BE2C (cell line): ENCODE measurements around the gene ZNF853.
"Not testable (repeated sequence)": the region's sequence is repeated elsewhere in the genome, so short reads cannot be mapped to it uniquely, and the experiment has no call there.

Experiments used
- DNase-seq: peaks from one replicate; pipeline ENCODE4 v3.0.0-alpha.2; 2020
- H3K27me3 ChIP-seq: fragments of 250-450 bp; sonication (Bioruptor Pico); 2 replicates; pipeline ENCODE4 v1.5.1; 2020; ENCODE audit warnings: mild to moderate bottlenecking
- H3K36me3 ChIP-seq: fragments of 250-450 bp; sonication (Bioruptor Pico); 2 replicates; pipeline ENCODE4 v1.5.1; 2020; ENCODE audit warnings: mild to moderate bottlenecking
- H3K4me1 ChIP-seq: fragments of 250-450 bp; sonication (Bioruptor Pico); 2 replicates; pipeline ENCODE4 v1.5.1; 2020
- H3K4me3 ChIP-seq: 2 replicates; pipeline ENCODE4 v1.5.1; 2011; ENCODE audit warnings: low read depth, low read length
- H3K9me3 ChIP-seq: fragments of 250-450 bp; sonication (Bioruptor Pico); 2 replicates; pipeline ENCODE4 v1.5.1; 2020
- TF ChIP-seq, protein P1 (sequence below): IDR thresholded peaks from 2 replicates; pipeline ENCODE4 v1.5.1; 2012; ENCODE audit warnings: mild to moderate bottlenecking, low read depth, low read length

The ZNF853 gene

GRCh38 chr7:6634021-6634420 lies 18.6 kb downstream of the ZNF853 start:
- Histone ChIP-seq H3K9me3 (no peaks in the 10 kb centered on the region), H3K27me3 (no peaks in the 10 kb centered on the region), H3K4me1 (no peaks in the 10 kb centered on the region), H3K4me3 (no peak overlapping the region), H3K36me3 (peaks cover 2% of the 10 kb centered on the region; the same call in 1 of the 2 replicates)
- no peak for DNase-seq
- TF ChIP-seq, protein P1, sequence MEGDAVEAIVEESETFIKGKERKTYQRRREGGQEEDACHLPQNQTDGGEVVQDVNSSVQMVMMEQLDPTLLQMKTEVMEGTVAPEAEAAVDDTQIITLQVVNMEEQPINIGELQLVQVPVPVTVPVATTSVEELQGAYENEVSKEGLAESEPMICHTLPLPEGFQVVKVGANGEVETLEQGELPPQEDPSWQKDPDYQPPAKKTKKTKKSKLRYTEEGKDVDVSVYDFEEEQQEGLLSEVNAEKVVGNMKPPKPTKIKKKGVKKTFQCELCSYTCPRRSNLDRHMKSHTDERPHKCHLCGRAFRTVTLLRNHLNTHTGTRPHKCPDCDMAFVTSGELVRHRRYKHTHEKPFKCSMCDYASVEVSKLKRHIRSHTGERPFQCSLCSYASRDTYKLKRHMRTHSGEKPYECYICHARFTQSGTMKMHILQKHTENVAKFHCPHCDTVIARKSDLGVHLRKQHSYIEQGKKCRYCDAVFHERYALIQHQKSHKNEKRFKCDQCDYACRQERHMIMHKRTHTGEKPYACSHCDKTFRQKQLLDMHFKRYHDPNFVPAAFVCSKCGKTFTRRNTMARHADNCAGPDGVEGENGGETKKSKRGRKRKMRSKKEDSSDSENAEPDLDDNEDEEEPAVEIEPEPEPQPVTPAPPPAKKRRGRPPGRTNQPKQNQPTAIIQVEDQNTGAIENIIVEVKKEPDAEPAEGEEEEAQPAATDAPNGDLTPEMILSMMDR = no peak

DNA sequence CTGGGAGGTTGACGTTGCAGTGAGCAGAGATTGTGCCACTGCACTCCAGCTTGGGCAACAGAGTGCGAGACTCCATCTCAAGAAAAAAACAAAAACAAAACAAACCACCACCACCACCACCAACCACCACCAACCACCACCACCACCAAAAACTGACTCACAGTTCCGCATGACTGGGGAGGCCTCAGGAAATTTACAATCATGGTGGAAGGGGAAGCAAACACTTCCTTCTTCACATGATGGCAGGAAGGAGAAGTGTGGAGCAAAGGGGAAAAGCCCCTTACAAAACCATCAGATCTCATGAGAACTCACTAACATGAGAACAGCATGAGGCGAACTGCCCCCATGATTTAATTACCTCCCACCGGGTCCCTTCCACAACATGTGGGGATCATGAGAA lies 19.6 kb downstream of the ZNF853 start:
- H3K27me3 ChIP-seq, H3K4me1 ChIP-seq, H3K9me3 ChIP-seq, DNase-seq, H3K4me3 ChIP-seq: not testable (repeated sequence)
- peaks cover 11% of the 10 kb centered on the region for H3K36me3 ChIP-seq

- H3K4me3 ChIP-seq = peak within 1 kb of the TSS; percentile 62
- TF ChIP-seq, protein P1 = no peak
- DNase-seq = peak; percentile 63
- H3K4me1 ChIP-seq = no peaks in the 10 kb centered on the region
- no peaks in the 10 kb centered on the region; the same call in 1 of the 2 replicates for H3K9me3 ChIP-seq
- H3K27me3 ChIP-seq = no peaks in the 10 kb centered on the region
- H3K36me3 ChIP-seq = peaks cover 30% of the 10 kb centered on the region
Observed at GRCh38 chr7:6636741-6637543, 21.5 kb downstream of the ZNF853 start, which contains the start of gene ZNF316. Gene ZNF316 (plus strand): TSS chr7:6637318. CDS start chr7:6642410, 5,092 bp downstream.

- H3K27me3 ChIP-seq = no peaks in the 10 kb centered on the region
- peaks cover 37% of the 10 kb centered on the region for H3K36me3 ChIP-seq
- H3K4me3 ChIP-seq = peak overlapping the region; percentile 62
- H3K4me1 ChIP-seq = no peaks in the 10 kb centered on the region
- TF ChIP-seq, protein P1 = peak; percentile 39
- DNase-seq = peak; percentile 59
- no peaks in the 10 kb centered on the region; the same call in 1 of the 2 replicates for H3K9me3 ChIP-seq
Observed at GRCh38 chr7:6637544-6638229, 22.3 kb downstream of the ZNF853 start.

- Histone ChIP-seq H3K27me3 (no peaks in the 10 kb centered on the region), H3K4me3 (no peak overlapping the region), H3K36me3 (peaks cover 51% of the 10 kb centered on the region), H3K9me3 (no peaks in the 10 kb centered on the region; the same call in 1 of the 2 replicates), H3K4me1 (no peaks in the 10 kb centered on the region)
- TF ChIP-seq, protein P1 = no peak
- no peak for DNase-seq
Observed at GRCh38 chr7:6639032-6639431, 23.6 kb downstream of the ZNF853 start.

DNA sequence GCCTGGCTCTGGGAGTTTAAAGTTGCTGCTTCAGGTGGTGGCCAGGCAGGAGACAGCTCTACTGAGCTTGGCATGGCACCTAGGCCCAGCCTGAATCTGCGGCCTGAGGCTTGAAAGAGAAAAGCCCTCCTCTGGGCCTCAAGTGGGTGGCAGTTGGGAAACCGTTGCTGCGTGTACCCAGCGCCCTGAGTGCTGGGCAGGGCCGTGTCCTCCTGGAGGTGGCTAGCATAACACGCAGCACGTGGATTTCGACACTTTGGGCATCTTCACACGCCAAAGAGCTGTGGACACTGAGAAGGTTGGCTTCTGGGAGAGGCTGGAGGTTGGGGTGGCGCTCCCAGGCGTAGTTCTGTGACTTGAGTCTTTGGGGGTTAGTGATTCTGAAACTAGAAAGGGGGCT lies 24.2 kb downstream of the ZNF853 start:
- no peak overlapping the region for H3K4me3 ChIP-seq
- no peaks in the 10 kb centered on the region for H3K4me1 ChIP-seq
- H3K27me3 ChIP-seq = no peaks in the 10 kb centered on the region
- TF ChIP-seq, protein P1 = no peak
- H3K36me3 ChIP-seq = peaks cover 57% of the 10 kb centered on the region
- no peak for DNase-seq
- no peaks in the 10 kb centered on the region; the same call in 1 of the 2 replicates for H3K9me3 ChIP-seq
